Spleen (tissue), 11 donors: ENCODE data around the gene RTL3. TPM values are rescaled to one million over a fixed set of nuclear protein-coding genes. Genes with fewer than 3 reads are reported as not detected.

Source experiments
- DNase-seq: peaks from one replicate; pipeline ENCODE4 v3.0.0-alpha.2; 2020
- H3K27ac ChIP-seq, 8 donors: fragments of 200-600 bp; sonication (generic) in 7 of 8; 1 replicate in 4 of 8; 2 replicates in 4 of 8; pipeline versions ENCODE4 v1.5.0 to v1.8.0; 2016 to 2021; ENCODE audit warnings: inconsistent platforms in 4 of 8, mild to moderate bottlenecking in 4 of 8, moderate library complexity in 1 of 8
- H3K27me3 ChIP-seq, 7 donors: fragments of 200-600 bp; sonication (generic) in 6 of 7; replicated peaks in 1 of 7; 1 replicate in 4 of 7; 2 replicates in 3 of 7; pipeline versions ENCODE4 v1.5.0 to v1.8.0; 2016 to 2021; ENCODE audit warnings: inconsistent platforms in 3 of 7, mild to moderate bottlenecking in 1 of 7
- H3K36me3 ChIP-seq, 6 donors: fragments of 200-600 bp; sonication (generic) in 5 of 6; 1 replicate in 4 of 6; 2 replicates in 2 of 6; pipeline versions ENCODE4 v1.5.0 to v1.8.0; 2016 to 2021; ENCODE audit warnings: inconsistent platforms in 2 of 6
- H3K4me1 ChIP-seq, 6 donors: fragments of 200-600 bp; sonication (generic) in 5 of 6; 1 replicate in 3 of 6; 2 replicates in 3 of 6; pipeline versions ENCODE4 v1.5.0 to v1.8.0; 2016 to 2021; ENCODE audit warnings: inconsistent platforms in 3 of 6
- H3K4me3 ChIP-seq, 8 donors: fragments of 200-600 bp; sonication (generic) in 7 of 8; 1 replicate in 4 of 8; 2 replicates in 4 of 8; pipeline versions ENCODE4 v1.5.0 to v1.8.0; 2016 to 2021; ENCODE audit warnings: inconsistent platforms in 4 of 8, mild to moderate bottlenecking in 4 of 8, moderate library complexity in 2 of 8
- H3K9me3 ChIP-seq, 8 donors: fragments of 200-600 bp; sonication (generic) in 7 of 8; 1 replicate in 4 of 8; 2 replicates in 4 of 8; pipeline versions ENCODE4 v1.5.0 to v1.8.0; 2016 to 2021; ENCODE audit warnings: inconsistent platforms in 4 of 8
- POLR2A ChIP-seq, 3 donors: fragments of 450-650 bp; IDR thresholded peaks; one replicate each; pipeline ENCODE4 v1.5.1; 2017; ENCODE audit warnings: antibody characterized with exemption in 3 of 3, mild to moderate bottlenecking in 1 of 3
- POLR2AphosphoS5 ChIP-seq, 3 donors: sonication (generic); formaldehyde crosslinking; IDR thresholded peaks; one replicate each; pipeline ENCODE4 v1.5.1; 2017; ENCODE audit warnings: antibody characterized with exemption in 3 of 3
- WGBS, 5 donors: extraction: QIAGEN DNeasy Blood & Tissue Kit in 3 of 5; methylation state at CpG; one replicate each; pipeline versions ENCODE4 v1.1.5 to v1.1.7; 2013 to 2018; 5-methylcytosine and 5-hydroxymethylcytosine counted together
- intact Hi-C: fragments of 100-400 bp; cut with DNase I; formaldehyde crosslinking; loops from one replicate; pipeline ENCODE4 v1.15.0; 2023; ENCODE audit warnings: low total_unique reads
- polyA plus RNA-seq, 3 donors: library from polyadenylated mRNA; stranded (reverse); fragments of 200-250 nt; gene quantifications; one replicate each; pipeline ENCODE4 v1.2.1, GENCODE V29; 2013
- total RNA-seq, 7 donors: library from RNA; depleted of rRNA in 3 of 7; stranded (reverse); fragments of >200 nt in 3 of 7; fragmentation: NEBNext Ultra II Directional in 4 of 7; extraction: Animal tissue kit (Norgen Biotek cat#: 25700) in 4 of 7; gene quantifications; one replicate each; pipeline versions ENCODE4 v1.1.0 to v1.2.1, GENCODE V29; 2016 to 2021
- TF ChIP-seq, protein P1 (sequence below), 11 experiments: fragments of 200-600 bp in 7 of 11; fragments of 450-650 bp in 4 of 11; sonication (generic) in 4 of 11; IDR thresholded peaks in 8 of 11; conservative IDR thresholded peaks in 3 of 11; 1 replicate in 7 of 11; 2 replicates in 4 of 11; pipeline versions ENCODE4 v1.4.0 to v1.8.0; 2016 to 2021; ENCODE audit warnings: antibody characterized with exemption in 11 of 11, inconsistent platforms in 4 of 11, mild to moderate bottlenecking in 1 of 11
- donor health status: healthy with polysubstance abuse.
- donor health status: DM: no; HTN: no; CAD: no; lungs with moderate emphysema.
- donor health status: DM: no; HTN: no; CAD: no.
- donor health status: Bipolar disorder and iron deficiency.
- donor health status: healthy.
- donor health status: DM: no; HTN: no; CAD: no.
- donor health status: DM: yes; HTN: yes; CAD: no.

The RTL3 gene
- total and polyA plus RNA-seq, 10 donors: 0.03 TPM; not detected in 8

DNA sequence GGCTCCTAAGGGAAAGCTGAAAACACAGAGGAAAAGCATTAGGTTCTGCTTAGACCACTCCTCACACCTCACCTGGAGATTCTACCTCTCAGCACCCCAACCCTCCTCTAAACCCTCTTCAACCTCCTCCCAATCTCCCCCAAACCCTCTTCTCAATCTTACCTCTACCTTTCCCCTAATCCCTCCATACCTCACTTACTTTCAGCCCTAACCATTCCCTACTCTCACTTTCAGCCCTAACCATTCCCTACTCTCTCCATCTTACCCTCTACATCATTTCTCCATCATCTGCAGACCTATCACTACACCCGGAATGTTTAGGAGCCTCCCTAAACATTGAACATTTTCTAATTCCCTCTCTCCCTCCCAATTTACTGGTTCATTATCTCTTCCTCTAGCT lies 3.5 kb downstream of the RTL3 start:
- TF ChIP-seq POLR2A (IDR thresholded peaks at IDR 0.05) (no peak), POLR2AphosphoS5 (IDR thresholded peaks at IDR 0.05) (no peak)
- TF ChIP-seq, protein P1, sequence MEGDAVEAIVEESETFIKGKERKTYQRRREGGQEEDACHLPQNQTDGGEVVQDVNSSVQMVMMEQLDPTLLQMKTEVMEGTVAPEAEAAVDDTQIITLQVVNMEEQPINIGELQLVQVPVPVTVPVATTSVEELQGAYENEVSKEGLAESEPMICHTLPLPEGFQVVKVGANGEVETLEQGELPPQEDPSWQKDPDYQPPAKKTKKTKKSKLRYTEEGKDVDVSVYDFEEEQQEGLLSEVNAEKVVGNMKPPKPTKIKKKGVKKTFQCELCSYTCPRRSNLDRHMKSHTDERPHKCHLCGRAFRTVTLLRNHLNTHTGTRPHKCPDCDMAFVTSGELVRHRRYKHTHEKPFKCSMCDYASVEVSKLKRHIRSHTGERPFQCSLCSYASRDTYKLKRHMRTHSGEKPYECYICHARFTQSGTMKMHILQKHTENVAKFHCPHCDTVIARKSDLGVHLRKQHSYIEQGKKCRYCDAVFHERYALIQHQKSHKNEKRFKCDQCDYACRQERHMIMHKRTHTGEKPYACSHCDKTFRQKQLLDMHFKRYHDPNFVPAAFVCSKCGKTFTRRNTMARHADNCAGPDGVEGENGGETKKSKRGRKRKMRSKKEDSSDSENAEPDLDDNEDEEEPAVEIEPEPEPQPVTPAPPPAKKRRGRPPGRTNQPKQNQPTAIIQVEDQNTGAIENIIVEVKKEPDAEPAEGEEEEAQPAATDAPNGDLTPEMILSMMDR (IDR thresholded peaks at IDR 0.05 in 8 of 11, conservative IDR thresholded peaks at IDR 0.05 in 3 of 11): no peak
- no peaks in the 10 kb centered on the region for H3K27me3 ChIP-seq
- no peaks in the 10 kb centered on the region for H3K36me3 ChIP-seq
- H3K4me1 ChIP-seq: peaks cover 0 to 39% (median 4%) of the 10 kb centered on the region in 6 donors
- no peak overlapping the region for H3K4me3 ChIP-seq
- no peaks in the 10 kb centered on the region for H3K9me3 ChIP-seq
- intact Hi-C loops: no loop called here
- no peak overlapping the region for H3K27ac ChIP-seq
- DNase-seq: no peak
- WGBS, 5 donors: 67 to 94% (median 91%) methylated on average over 1 of the region's 1 CpG

DNA sequence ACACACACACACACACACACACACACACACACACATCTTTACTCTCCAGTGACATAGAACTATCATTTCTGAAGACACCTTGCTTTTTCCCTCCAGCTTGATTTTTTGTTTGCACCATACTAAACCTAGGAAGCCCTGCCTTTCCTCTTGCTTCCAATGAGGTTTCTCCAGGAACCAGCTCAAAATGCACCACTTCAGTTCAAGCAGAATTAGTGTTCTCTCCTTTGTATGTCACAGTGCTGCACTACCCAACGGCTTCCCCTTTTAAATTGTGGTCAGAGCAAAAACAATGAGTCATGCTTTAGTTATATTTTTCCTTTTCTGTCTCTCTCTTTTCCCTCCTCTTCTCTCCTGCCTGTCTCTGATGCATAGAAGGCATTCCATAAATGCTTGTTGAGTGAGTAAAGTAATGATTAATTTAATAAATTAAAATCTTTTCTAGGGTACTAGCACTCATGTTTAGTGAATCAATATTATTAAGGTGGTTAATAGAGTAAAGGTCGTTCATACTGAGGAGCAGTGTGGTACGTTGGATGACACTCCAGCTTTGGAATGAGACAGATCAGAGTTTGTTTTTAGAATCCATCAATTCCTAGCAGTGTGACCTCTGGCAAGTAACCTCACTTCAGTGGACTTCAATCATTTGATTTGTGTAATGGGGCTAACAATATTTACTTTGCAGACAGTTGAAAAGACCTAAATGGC lies 5.9 kb downstream of the RTL3 start:
- Histone ChIP-seq H3K4me3 (no peak overlapping the region), H3K36me3 (no peaks in the 10 kb centered on the region), H3K27ac (peak overlapping the region in 1 of 8 donors; percentile 35), H3K27me3 (no peaks in the 10 kb centered on the region), H3K4me1 (peaks cover 0 to 32% (median 6%) of the 10 kb centered on the region in 6 donors), H3K9me3 (peaks cover 0 to 4% (median 0%) of the 10 kb centered on the region in 8 donors)
- WGBS, 5 donors: 7 to 33% (median 20%) methylated on average over 3 of the region's 3 CpGs
- intact Hi-C loops: no loop called here
- no peak for DNase-seq
- TF ChIP-seq, protein P1 (IDR thresholded peaks at IDR 0.05 in 8 of 11, conservative IDR thresholded peaks at IDR 0.05 in 3 of 11): no peak
- TF ChIP-seq POLR2A (IDR thresholded peaks at IDR 0.05): no peak
- TF ChIP-seq POLR2AphosphoS5 (IDR thresholded peaks at IDR 0.05): no peak

DNA sequence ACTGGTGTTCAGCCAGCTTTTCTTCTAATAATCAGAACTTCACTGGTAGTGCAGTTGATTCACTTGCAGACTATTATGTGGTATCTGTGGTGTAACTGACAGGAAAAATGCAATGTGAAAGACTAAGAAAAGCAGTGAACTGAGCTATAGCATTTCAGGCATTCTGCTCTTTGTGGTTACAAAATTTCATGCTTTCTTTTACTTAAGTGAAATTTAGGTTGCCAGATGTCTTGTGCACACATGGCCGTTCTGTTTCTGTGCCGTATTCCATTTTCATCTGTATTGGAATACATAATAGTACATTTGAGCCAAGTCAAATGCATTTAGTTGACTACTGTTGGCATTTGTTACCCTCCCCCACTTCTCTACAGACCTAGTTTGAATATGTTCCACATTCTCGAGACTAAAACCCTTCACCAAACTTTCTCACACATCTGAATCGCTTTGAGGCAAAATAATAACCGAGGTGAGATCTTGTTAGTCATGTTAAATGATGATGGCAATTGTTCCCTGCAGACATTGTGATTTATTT lies 8.2 kb downstream of the RTL3 start:
- H3K27me3 ChIP-seq: no peaks in the 10 kb centered on the region
- TF ChIP-seq POLR2AphosphoS5 (IDR thresholded peaks at IDR 0.05) (no peak), POLR2A (IDR thresholded peaks at IDR 0.05) (no peak)
- TF ChIP-seq, protein P1 (IDR thresholded peaks at IDR 0.05 in 8 of 11, conservative IDR thresholded peaks at IDR 0.05 in 3 of 11): no peak
- no peaks in the 10 kb centered on the region for H3K36me3 ChIP-seq
- peak overlapping the region in 1 of 8 donors; percentile 25 for H3K27ac ChIP-seq
- H3K4me1 ChIP-seq: peaks cover 0 to 32% (median 6%) of the 10 kb centered on the region in 6 donors
- no peak overlapping the region for H3K4me3 ChIP-seq
- peaks cover 0 to 11% (median 0%) of the 10 kb centered on the region in 8 donors for H3K9me3 ChIP-seq
- 10 to 34% (median 18%) methylated on average over 5 of the region's 5 CpGs for WGBS, 5 donors
- DNase-seq: no peak
- intact Hi-C loops: no loop called here

DNA sequence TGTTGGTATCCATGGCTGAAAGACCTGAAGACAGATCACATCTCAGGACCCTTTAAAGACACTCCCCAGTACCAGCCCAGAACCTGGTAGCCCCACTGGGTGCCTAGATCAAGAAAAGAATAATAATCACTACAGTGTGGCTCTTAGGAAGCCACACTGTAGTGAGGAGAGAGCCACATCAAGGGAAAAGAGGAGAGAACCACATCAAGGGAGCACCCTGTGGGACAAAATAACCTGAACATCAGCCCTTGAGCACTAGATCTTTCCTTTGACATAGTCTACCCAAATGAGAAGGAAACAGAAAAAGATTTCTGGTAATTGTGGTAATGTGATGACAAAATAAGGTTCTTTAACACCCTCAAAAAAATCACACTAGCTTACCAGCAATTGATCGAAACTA lies 15.3 kb downstream of the RTL3 start:
- TF ChIP-seq POLR2A (IDR thresholded peaks at IDR 0.05) (no peak), POLR2AphosphoS5 (IDR thresholded peaks at IDR 0.05) (no peak)
- TF ChIP-seq, protein P1 (IDR thresholded peaks at IDR 0.05 in 8 of 11, conservative IDR thresholded peaks at IDR 0.05 in 3 of 11): no peak
- Histone ChIP-seq H3K36me3 (no peaks in the 10 kb centered on the region), H3K9me3 (peaks cover 0 to 27% (median 10%) of the 10 kb centered on the region in 8 donors), H3K4me1 (no peaks in the 10 kb centered on the region), H3K4me3 (no peak overlapping the region), H3K27me3 (peaks cover 0 to 9% (median 0%) of the 10 kb centered on the region in 7 donors), H3K27ac (no peak overlapping the region)
- DNase-seq: no peak
- 75 to 100% (median 87%) methylated on average over 1 of the region's 1 CpG for WGBS, 5 donors
- intact Hi-C loops: no loop called here
